HG03097 (cell line): ENCODE data around the gene GNAZ.
"Not testable (repeated sequence)": the region's sequence is repeated elsewhere in the genome, so short reads cannot be mapped to it uniquely, and the experiment has no call there.

Experiments
- ATAC-seq: cut with Tn5 transposase; IDR thresholded peaks from one replicate; pipeline ENCODE4 v1.9.1; 2021; ENCODE audit not compliant: unreplicated experiment, low FRiP score

Gene GNAZ

DNA sequence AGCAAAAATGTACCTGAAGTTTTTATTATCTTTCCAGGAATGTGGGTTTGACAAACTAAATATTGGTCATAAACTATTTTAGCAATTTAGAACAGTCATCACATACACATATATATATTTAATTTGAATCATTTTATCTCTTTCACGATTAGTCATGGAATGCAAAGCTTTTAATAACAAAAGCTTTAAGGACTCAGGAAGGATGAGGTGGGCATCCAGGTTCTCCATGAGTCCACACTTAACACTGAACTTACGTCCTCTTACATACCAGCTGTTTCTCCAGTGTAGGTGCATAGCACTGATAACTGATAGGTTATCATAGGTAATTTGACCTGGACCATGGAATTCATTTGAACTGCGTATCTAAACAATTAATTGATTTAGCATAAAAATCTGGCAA is 28.1 kb upstream of the GNAZ start:
- no peak for ATAC-seq

DNA sequence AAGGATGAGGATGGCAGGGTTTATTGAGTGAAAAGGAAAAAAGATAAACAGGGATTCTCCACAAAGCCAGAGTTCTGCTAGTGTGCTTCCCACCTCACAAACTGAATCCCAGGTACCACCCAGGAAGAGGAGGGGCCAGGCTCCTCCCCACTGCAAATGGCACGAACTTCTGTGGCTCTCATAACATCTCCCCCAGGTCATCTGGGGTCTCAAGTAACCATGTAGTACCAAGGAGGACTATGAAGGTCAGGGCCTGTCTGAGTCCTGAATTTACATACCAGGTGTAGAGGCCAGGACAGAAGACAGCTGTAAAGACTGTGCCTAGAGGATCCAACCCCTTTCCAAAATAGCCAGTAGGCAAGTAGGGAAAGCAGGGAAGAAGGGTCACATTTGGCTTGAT is 25.7 kb upstream of the GNAZ start:
- ATAC-seq: no peak

DNA sequence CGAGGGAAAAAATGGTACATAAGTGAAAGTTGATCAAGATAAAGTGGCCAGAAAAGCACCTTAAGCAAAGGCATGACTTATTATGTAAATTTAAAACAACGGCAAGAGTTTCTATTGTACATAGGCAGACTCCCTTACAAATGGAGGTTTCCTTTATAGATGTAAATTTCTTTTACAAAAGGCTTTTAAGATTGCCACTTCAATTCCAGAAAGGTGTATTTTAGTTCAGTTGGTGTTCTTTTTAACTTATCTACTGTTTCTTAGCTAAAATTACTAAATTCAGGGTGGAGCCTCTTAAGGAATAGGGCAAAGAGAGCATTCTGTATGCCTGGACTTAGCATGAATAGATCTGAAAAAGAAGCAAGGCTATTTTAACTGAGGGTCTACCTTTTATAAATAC is 24.9 kb upstream of the GNAZ start:
- ATAC-seq: no peak

DNA sequence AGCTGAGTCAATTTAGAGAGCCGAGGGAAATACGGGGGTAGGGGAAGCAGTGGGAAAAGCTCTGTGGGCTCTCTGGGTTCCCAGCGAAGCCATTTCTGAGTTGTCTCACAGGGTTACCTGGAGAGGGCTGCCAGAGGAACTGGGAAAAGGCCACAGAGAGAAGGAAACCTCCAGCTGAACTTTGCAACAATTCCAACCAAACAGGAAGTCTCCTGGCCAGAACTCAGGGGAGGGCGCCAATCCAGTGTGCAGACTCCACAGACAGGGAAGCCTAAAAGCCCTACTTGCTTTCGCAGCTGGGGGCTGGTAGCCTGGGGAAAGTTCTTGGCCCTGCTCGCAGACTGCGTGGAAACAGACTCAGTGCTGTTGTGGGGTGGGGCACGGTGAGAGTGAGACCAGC is 23.1 kb upstream of the GNAZ start:
- no peak for ATAC-seq

DNA sequence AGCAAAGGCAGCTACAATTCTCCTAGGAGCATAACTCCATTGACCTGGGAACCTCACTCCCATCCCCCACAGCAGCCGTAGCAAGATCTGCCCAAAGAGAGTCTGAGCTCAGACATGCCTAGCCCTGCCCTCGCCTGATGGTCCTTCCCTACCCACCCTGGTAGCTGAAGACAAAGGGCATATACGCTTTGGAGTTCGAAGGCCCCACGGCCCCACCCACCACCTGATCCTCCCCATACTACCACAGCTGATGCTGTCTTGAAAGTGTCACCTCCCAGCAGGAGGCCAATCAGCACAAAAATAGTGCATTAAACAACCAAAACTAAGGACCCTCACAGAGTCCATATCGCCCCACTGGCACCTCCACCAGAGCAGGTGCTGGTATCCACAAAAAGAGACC is 22.6 kb upstream of the GNAZ start:
- no peak for ATAC-seq

DNA sequence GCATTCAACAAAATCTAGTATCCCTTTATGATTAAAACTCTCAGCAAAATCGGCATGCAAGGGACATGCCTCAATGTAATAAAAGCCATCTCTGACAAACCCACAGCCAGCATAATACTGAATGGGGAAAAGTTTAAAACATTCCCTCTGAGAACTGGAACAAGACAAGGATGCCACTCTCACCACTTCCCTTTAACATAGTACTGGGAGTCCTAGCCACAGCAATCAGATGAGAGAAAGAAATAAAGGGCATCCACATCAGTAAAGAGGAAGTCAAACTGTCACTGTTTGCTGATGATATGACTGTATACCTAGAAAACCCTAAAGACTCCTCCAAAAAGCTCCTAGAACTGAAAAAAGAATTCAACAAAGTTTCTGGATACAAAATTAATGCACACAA is 19.8 kb upstream of the GNAZ start:
- ATAC-seq: not testable (repeated sequence)

DNA sequence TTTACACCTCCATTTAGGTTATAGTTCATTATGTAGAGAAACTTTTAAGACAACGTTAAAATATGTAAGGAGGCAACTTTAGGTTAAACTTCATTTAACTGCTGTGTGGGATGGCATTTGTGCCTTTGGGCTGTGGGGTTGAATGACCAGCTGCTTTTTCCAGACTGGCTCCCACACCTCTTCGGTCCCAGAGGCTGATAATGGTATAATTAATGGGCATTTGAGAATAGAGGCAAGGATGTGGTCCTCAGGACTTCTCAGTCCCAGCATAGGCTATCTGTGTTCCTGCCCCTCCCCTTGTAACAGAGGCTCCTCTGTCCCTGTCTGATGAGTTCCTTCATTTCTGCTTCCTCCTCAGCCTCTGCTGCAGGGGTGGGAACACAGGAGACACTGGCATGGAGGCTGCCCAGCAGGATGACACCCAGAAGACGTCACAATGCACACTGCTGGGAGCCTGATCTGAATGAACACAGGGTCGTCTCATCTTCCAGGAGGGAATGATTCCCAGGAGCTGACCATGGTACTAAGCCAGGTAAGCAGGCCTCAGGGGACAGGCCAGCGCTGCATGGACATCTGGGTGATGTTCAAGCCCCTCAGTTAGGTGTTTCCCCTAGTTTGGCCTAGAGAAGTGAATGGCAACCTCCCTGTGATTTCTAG is 17.1 kb upstream of the GNAZ start:
- ATAC-seq: no peak

DNA sequence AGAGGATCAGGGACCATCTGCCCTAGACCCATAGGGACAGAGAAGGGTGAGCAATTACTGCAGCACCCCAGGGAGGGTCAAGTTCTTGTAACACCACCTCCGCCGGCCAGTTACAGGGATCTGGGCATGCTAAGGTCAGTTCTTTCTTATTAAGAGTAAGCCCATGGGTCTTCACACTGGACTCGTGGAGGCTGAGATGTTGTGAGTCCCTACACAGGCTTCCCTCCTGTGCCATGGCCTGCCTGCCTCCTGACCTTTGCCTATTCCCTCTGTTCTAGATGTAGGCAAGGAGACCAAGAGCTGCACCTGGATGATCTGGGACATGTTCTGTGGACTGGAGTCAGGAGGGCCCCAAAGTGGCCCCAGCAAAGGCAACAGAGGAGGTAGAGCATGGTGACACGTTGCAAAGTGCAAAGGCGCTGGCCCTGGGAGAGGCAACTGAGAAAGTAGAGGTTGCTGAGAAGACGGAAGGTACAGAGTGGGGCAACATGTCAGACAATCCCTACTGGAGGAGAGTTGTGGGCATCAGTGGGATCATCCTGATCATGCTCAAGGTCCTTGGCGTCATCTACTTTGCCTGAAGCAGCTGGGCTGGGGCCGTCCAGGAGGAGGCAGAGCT is 16.3 kb upstream of the GNAZ start:
- ATAC-seq: no peak

DNA sequence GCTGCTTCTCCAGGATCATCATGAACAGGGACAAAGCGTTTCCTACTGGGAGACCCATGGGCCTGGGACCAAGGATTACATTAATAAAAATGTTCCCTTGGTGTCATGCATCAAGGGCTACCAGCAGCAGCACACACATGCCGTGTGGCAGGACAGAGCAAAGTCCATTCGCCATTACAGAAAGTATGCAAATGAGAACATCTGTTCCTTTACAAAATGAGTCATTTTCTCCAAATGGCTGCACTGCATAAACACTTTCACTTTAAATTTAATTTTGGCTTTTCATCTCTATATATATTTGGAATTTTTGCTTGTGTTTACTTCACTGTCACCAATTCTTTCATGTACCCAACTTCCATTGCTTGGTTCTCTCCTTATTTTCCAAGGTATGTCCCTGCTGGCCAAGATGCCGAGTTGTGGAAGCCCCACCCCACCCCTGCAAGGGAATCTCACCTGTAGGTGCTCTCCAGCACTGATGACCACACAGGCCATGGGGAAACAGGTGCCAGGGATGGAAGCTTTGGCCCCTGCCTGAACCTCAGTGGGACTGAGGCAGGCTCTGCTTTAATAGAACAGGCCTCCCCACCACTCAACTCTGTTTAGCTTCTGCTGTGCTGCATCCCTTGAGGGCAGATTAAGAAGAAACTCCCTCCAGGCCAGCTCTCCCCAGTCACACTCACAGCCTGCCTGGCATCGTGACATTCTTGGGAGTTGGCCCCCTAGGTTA is 15.6 kb upstream of the GNAZ start:
- ATAC-seq: no peak

DNA sequence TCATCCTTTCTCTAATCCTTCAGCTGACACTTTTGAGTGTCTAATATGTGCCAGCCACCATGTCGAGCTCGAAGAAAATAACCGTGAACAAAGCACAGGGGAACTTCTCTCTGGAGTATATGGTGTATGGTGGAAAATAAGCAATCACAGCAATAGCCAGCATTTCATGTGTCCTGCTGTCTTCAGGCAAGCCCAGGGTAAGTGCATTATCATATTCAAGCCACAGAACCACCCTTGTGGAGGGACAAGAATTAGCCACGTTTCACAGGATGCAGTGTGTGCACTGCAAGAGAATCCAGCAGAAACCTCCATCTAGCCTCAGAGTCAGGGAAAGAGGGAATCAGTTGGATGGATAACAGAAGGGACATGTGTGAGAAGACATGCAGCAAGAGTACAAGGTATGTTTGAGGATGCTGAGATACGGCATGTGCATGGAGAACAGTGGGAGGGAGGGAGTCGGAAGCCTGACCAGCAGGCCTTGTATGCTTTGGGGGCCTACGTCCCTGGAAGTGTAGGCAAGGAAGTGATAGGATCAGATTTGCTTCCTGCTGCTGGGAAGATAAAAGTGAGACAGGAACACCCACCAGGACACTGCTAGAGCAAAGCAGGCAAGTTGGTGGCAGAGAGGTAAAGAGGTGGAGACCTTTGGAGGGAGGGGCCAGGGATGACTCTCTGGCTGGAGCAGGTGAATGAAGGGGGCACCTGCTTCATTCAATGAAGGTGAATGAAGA is 14.7 kb upstream of the GNAZ start:
- ATAC-seq: no peak

DNA sequence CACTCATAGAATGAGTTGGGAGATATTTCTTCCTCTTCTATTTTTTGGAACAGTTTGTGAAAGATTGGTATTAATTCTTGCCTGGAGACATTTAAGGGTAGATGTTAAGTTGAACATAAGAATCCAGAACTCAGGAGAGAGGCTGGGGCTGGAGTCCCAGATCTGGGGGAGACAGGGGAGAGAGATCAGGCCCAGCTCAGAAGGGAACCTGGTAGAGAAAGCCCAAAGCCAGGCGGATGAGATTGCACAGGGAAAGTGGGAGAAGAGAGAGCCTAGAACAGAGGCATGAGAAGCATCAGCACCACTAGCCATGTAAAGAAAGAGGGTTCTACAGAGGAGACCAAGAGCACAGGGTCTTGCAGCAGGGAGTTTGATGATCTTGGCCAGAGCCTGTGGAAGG is 13.0 kb upstream of the GNAZ start:
- no peak for ATAC-seq

DNA sequence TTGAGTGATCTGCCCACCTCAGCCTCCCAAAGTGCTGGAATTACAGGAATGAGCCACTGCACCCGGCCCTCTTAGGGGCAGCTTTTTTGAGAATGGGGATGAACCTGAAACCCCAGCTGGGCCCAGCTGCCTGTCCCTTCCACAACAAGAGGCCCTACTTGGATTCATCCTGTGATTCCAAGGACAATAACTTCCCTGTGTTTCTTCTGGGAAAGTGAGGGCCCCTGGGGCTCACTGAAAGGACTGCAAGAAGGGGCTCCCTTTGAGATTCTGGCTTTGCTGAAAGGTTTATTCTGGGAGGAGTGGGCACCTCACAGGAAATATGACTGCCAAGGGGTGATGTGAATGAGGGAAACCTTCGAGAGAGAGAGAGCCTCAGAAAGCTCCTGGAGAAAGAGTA is 12.3 kb upstream of the GNAZ start:
- ATAC-seq: no peak

DNA sequence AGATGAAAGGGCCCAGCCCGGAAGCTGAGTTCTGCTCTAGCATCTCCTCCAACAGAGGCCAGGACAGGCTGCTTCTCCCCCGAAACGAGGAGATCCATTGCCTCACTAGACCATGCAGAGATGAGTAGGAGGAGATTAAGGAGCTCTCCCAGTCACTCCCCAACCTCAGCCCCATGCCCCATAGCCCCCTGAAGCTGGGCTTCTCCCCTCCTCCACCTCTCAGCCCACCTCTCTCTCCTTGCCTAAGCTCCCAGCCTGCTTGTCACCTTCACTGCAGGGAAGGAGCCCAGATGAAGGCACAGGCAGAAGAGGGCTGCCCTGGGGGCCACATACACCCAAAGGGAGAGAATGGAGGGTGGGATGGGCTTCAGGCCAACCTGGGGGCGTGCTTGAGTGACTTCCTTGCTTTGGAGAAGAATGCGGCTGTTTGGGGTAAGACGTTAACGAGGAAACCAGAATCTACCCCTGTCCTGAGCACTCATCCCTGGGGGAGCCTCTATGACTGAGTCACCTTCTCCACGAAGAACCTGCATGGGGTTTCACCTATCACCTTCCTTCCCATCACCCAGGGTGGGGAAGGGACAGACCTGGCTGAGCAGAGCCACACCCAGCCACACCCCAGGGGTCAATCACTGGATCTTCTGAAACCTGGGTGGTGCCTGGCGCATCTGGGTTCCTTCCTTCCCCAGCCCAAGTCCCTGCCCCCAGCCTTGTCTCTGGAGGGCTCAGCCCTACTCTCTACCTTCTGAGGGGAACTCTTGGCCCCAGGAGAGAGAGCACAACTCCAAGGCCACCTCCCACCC is 11.6 kb upstream of the GNAZ start:
- ATAC-seq: no peak

DNA sequence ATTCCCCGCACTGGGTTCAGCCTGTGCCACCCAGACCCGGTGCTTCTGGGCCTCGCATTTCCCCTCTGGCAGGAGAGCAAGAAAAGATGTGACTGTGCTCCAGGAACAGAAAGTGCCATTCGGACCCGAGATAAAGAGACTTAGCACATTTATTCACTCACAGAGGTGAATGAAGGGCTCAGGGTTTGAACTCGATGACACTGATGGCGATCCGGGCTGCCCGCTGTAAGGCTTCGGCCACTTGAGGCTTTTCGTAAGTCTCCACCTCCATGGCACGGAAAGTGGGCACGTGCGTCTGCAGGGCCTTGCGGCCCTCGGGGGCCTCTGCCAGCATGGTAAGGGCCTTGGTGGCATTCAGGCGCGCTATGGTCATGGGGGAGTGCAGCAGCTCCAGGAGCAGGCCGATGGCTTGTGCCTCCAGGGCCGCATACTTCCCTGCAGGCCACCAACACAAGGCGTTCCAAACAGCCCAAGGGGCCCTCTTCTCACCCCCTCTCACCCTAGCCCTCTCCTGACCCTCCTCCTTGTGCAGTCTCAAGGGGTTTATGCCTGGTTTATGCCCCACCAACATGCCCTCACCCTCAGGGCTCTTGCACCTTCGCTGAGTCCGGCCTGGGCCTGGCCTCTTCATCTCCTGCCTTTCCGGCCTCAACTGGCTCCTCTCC is 10.9 kb upstream of the GNAZ start:
- no peak for ATAC-seq

DNA sequence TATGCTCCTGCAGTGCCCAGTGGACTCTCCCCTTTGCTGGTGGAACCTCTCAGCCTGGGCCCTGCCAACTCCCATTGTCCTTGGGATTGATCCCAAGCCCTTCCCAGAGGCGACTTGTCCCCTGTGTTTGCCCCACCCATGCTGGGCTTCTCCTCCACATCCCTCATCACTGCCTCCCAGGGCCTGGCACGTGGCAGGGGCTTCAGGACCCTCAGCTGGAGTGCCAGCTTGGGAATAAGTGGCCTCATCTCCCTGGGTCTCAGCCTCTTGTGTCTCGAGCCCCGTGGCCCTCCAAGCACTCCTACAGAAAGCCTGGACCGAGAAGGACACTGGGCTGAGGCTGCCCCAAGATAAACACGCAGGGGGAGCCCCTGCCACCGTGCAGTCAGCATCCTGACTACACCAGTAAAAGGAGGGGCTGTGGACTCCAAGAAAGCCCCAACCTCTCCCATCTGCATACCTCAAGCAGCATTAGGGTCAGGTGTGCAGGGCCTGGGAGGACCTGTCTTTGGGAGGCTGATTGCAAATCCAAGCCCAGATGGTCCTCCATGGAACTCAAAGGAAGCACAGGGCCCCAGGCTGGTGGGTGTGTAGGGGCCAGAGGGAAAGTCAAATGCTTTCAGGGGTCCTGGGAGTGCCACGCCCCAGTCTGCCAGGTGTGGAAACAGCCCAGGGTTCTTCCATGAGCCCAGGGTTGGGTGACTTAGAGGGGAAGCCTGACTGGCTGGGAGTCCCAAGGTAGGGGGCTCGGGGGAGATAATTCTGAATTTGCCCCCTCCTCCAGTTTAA is 9.5 kb upstream of the GNAZ start:
- ATAC-seq: no peak

DNA sequence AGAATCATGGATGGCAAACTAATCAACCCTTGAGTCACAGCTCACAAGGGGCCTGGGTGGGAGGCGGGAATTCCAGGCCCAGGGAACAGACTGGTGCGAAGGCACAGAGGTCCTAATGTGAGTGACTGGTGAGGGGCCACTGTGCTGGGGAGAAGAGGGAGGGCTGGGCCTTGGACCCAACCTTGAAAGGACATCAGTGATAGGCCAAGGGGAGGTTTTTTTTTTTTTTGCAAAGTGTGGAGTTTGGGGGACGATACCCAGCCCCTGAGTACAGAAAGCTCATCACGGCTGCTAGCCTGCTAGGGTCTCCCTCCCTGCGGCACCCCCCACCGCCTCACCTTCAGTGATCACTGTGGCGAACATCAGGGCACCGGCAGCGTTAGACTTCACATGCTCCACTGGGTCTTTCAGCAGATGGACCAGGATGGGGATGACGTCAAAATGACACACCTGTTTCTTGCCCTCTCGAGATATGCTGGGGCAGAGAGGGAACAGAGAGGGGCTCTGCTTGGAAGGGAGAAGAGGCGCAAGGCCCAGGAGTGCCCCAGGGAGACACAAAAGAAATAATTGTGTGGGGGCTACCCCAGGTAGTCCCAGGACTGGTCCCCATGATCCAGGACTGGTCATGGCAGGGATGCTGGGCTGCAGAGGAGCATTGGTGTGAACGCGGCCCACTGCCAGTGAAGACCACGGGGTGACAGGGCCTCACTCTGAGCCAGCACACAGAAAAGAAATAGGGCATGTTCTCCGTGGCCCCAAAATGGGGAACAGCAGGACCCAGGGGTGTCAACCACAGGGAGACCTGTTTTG is 8.6 kb upstream of the GNAZ start:
- ATAC-seq: no peak

DNA sequence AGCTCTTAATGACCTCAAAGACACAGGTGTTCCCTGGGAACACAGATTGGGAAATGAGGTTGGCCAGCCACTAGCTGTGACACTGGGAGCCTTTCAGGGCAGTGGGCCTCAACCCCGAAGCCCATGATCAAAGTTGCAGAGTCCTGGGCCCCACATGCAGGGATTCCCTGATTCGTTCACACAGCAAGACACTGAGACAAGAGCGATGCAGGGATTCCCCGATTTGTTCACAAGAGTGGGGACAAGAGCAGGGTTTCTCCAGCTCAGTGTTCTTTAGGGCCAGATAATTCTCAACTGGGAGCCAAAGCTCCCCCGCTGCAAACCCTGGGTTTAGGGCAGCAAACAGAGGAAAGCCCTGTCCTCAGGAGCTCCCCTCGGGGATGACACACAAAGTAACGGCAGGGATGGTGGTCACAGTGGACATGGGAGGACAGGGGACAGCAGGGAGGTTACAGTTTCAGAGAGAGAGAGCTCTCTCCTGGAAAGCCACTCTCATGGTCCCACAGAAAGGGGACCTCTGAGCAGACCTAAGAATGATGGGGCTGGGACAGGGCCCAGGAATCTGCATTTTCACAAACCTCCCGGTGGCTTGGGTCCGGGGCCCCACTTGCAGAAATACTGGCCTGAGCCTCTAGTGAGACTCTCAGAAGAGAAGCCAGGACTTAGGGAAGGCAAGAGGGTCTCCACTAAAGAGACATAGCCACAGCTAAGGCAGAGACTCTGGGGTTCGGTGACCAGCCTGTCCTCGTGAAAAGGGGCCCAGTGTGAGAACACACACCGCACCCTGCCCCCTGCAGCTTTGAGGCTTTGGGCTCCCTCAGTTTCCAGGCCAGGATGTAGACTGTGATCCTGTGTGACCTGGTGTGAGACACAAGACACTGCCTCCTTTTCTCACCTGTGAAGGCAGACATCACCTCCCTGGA is 7.4 kb upstream of the GNAZ start:
- no peak for ATAC-seq
